Endothelial cell of umbilical vein (primary cell): ENCODE results near the gene XRCC4. TPM values are rescaled to one million over a fixed set of nuclear protein-coding genes. Genes with fewer than 3 reads are reported as not detected.

Experiments
- BruUV-seq: library from RNA; stranded (reverse); fragments of 400-500 nt; replicated peaks from 2 replicates; lab custom pipeline; 2021; lab: Mats Ljungman, UMichigan
- CTCF ChIA-PET: fragments of 300-600, 350-600 bp; sonication (Branson Sonifier 250); formaldehyde crosslinking; loops from one replicate; lab custom pipeline; 2021; ENCODE audit warnings: antibody characterized with exemption, inconsistent platforms; lab: Charles Lee
- POLR2A ChIA-PET: fragments of 300-600, 350-600 bp; sonication (Branson Sonifier 250); formaldehyde crosslinking; loops from one replicate; lab custom pipeline; 2021; ENCODE audit warnings: antibody characterized with exemption, inconsistent platforms; lab: Charles Lee
- DNase-seq: peaks from one replicate; pipeline ENCODE4 v3.0.0-alpha.2; 2011; ENCODE audit warnings: low read depth, low spot score
- FAIRE-seq: peaks from 2 replicates; lab custom pipeline; 2011; peaks lifted over from hg19 to GRCh38; lab: Jason Lieb, UNC
- H2AFZ ChIP-seq: 2 replicates; pipeline ENCODE4 v1.6.0; 2012; ENCODE audit warnings: low read depth, low read length, control low read depth, inconsistent platforms
- H3K27ac ChIP-seq: 2 replicates; pipeline ENCODE4 v1.5.1; 2011; ENCODE audit warnings: low read depth, mild to moderate bottlenecking, control low read depth, low read length, moderate library complexity; ENCODE audit not compliant: insufficient read depth
- H3K27me3 ChIP-seq, 2 experiments: 2 replicates each; pipeline versions ENCODE4 v1.6.0 to v1.6.1; 2011; ENCODE audit warnings: low read length in 2 of 2, mixed read lengths in 1 of 2; ENCODE audit not compliant: control insufficient read depth in 2 of 2, insufficient read depth in 2 of 2
- H3K36me3 ChIP-seq, 2 experiments: 2 replicates in 1 of 2; 3 replicates in 1 of 2; pipeline ENCODE4 v1.5.1; 2011; ENCODE audit warnings: low read length in 2 of 2, mild to moderate bottlenecking in 1 of 2, moderate library complexity in 1 of 2; ENCODE audit not compliant: control insufficient read depth in 2 of 2, insufficient read depth in 2 of 2; ENCODE audit errors: extremely low read depth in 1 of 2
- H3K4me1 ChIP-seq: 3 replicates; pipeline ENCODE4 v1.5.1; 2011; ENCODE audit warnings: mild to moderate bottlenecking, low read length; ENCODE audit not compliant: control insufficient read depth, insufficient read depth; ENCODE audit errors: extremely low read depth
- H3K4me2 ChIP-seq: 2 replicates; pipeline ENCODE4 v1.6.1; 2011; ENCODE audit warnings: low read length, control low read depth, mixed read lengths; ENCODE audit not compliant: insufficient read depth
- H3K4me3 ChIP-seq, 3 experiments: fragments of 200-600 bp in 1 of 3; sonication (generic), shearing (Covaris generic) in 1 of 3; replicated peaks in 1 of 3; 2 replicates each; pipeline ENCODE4 v1.5.1; 2011 to 2016; ENCODE audit warnings: control low read depth in 3 of 3, low read length in 3 of 3, mild to moderate bottlenecking in 2 of 3, inconsistent platforms in 1 of 3, low read depth in 1 of 3, moderate library complexity in 1 of 3; ENCODE audit not compliant: insufficient read depth in 1 of 3
- H3K79me2 ChIP-seq: 2 replicates; pipeline ENCODE4 v1.6.0; 2012; ENCODE audit warnings: low read length, inconsistent platforms; ENCODE audit not compliant: control insufficient read depth, insufficient read depth
- H3K9ac ChIP-seq: replicated peaks from 2 replicates; pipeline ENCODE3; 2011; ENCODE audit warnings: low read length, control low read depth; ENCODE audit not compliant: insufficient read depth; ENCODE audit errors: extremely low read depth
- H3K9me1 ChIP-seq: replicated peaks from 3 replicates; pipeline ENCODE4 v1.6.0; 2011; ENCODE audit warnings: mild to moderate bottlenecking, low read length; ENCODE audit not compliant: control insufficient read depth, insufficient read depth; ENCODE audit errors: extremely low read depth
- H3K9me3 ChIP-seq: replicated peaks from 2 replicates; pipeline ENCODE4 v1.5.1; 2012; ENCODE audit warnings: low read length, inconsistent platforms; ENCODE audit not compliant: control insufficient read depth, insufficient read depth
- H4K20me1 ChIP-seq: replicated peaks from 2 replicates; pipeline ENCODE3; 2011; ENCODE audit warnings: mild to moderate bottlenecking, low read length; ENCODE audit not compliant: control insufficient read depth, insufficient read depth; ENCODE audit errors: extremely low read depth
- CTCF ChIP-seq, 2 donors: IDR thresholded peaks; 1 replicate in 1 of 2; 2 replicates in 1 of 2; pipeline ENCODE4 v1.5.1; 2011; ENCODE audit warnings: low read length in 2 of 2, mild to moderate bottlenecking in 2 of 2, moderate library complexity in 2 of 2, control low read depth in 1 of 2, inconsistent platforms in 1 of 2, low read depth in 1 of 2; ENCODE audit not compliant: insufficient read depth in 1 of 2; ENCODE audit errors: extremely low read depth in 1 of 2
- EZH2 ChIP-seq: IDR thresholded peaks from 2 replicates; pipeline ENCODE4 v1.6.1; 2012; ENCODE audit warnings: borderline replicate concordance, low read depth, mild to moderate bottlenecking, moderate library complexity, low read length, inconsistent platforms; ENCODE audit not compliant: severe bottlenecking
- FOS ChIP-seq: IDR thresholded peaks from 2 replicates; pipeline ENCODE4 v1.6.1; 2011; ENCODE audit warnings: mild to moderate bottlenecking, low read length, moderate library complexity, borderline replicate concordance; ENCODE audit not compliant: insufficient read depth
- GATA2 ChIP-seq: IDR thresholded peaks from 2 replicates; pipeline ENCODE4 v1.7.0; 2011; ENCODE audit warnings: low read depth, mild to moderate bottlenecking, moderate library complexity, mixed read lengths, low read length; ENCODE audit not compliant: insufficient read length, insufficient read depth
- JUN ChIP-seq: IDR thresholded peaks from 2 replicates; pipeline ENCODE4 v1.6.1; 2011; ENCODE audit warnings: borderline replicate concordance, low read depth; ENCODE audit not compliant: insufficient read length, insufficient read depth
- MAX ChIP-seq: IDR thresholded peaks from 2 replicates; pipeline ENCODE4 v1.6.1; 2011; ENCODE audit not compliant: insufficient read depth, insufficient read length
- MYC ChIP-seq: IDR thresholded peaks from one replicate; pipeline ENCODE4 v1.6.1; 2011; ENCODE audit warnings: mild to moderate bottlenecking, low read depth, low read length
- POLR2A ChIP-seq: IDR thresholded peaks from 2 replicates; pipeline ENCODE4 v1.6.1; 2012; ENCODE audit warnings: low read depth, mild to moderate bottlenecking, control low read depth, low read length
- POLR2AphosphoS5 ChIP-seq: IDR thresholded peaks from 2 replicates; pipeline ENCODE4 v1.6.1; 2012; ENCODE audit warnings: low read depth, mild to moderate bottlenecking, control low read depth, low read length, moderate library complexity; ENCODE audit not compliant: insufficient read depth
- dilution Hi-C: fragments of 300-500 bp; cut with MboI; formaldehyde crosslinking; loops from one replicate; pipeline ENCODE4 v1.15.0; 2019; ENCODE audit warnings: low sequenced_read_pairs; ENCODE audit not compliant: extremely low pct_ligation_motif_present
- intact Hi-C: fragments of 100-400 bp; cut with micrococcal nuclease; formaldehyde crosslinking; loops from one replicate; pipeline ENCODE4 v1.10.0; 2022
- polyA plus RNA-seq, 4 experiments: library from polyadenylated mRNA; depleted of rRNA in 3 of 4; stranded (reverse) in 3 of 4; unstranded in 1 of 4; fragments of >200 nt; gene quantifications; 2 replicates each; pipeline versions ENCODE4 v1.2.1 to v1.2.3, GENCODE V29; 2011 to 2012; ENCODE audit warnings: missing spikeins in 1 of 4
- total RNA-seq: library from RNA; stranded (reverse); gene quantifications from 2 replicates; pipeline ENCODE4 v1.2.3, GENCODE V29; 2021

XRCC4 gene
- total and polyA plus RNA-seq, 2 donors (not counting 3 experiments of a cell fraction or from before 2014, with no cell fraction given) = 1.3 to 7.7 TPM

- ChIA-PET CTCF (no interaction called here), POLR2A (no interaction called here)
- no peaks in the 10 kb centered on the region for H3K9me1 ChIP-seq
- no peak for FAIRE-seq
- no peaks in the 10 kb centered on the region for H3K9me3 ChIP-seq
- H3K27ac ChIP-seq = no peak overlapping the region
- H4K20me1 ChIP-seq = no peaks in the 10 kb centered on the region
- H3K4me2 ChIP-seq = no peak overlapping the region
- H3K4me1 ChIP-seq = no peaks in the 10 kb centered on the region
- H3K79me2 ChIP-seq = no peaks in the 10 kb centered on the region
- no peaks in the 10 kb centered on the region for H3K36me3 ChIP-seq
- H3K4me3 ChIP-seq = no peak overlapping the region
- DNase-seq = no peak
- no peak overlapping the region for H3K9ac ChIP-seq
- no peak overlapping the region for H2AFZ ChIP-seq
- TF ChIP-seq MAX = no peak
- TF ChIP-seq MYC = no peak
- TF ChIP-seq POLR2AphosphoS5 = no peak
- no peak for TF ChIP-seq GATA2
- no peak for TF ChIP-seq FOS
- no peak for TF ChIP-seq JUN
- no peak for TF ChIP-seq POLR2A
- no peak for TF ChIP-seq EZH2
- no peak for TF ChIP-seq CTCF (IDR thresholded peaks at IDR 0.05; ENCODE audit: extremely low read depth in 1 of 2, insufficient read depth in 1 of 2, low read depth in 1 of 2, low read length in 2 of 2)
- intact Hi-C loops (no loop called here), dilution Hi-C loops (no loop called here)
- no TSS peak for BruUV-seq
- no peaks in the 10 kb centered on the region for H3K27me3 ChIP-seq
Measured at GRCh38 chr5:83157163-83157562, 79.8 kb downstream of the XRCC4 start.
